ENCODE data around the gene R3HCC1L.

R3HCC1L gene

GRCh38 chr10:98256692-98257091 lies 122.2 kb downstream of the R3HCC1L start:
- H3K36me3 ChIP-seq (replicated peaks; ENCODE audit: insufficient read depth, low read length): no peaks in the 10 kb centered on the region
- H4K20me1 ChIP-seq (ENCODE audit: insufficient read depth, low read length): no peaks in the 10 kb centered on the region
- no peak overlapping the region for H3K4me2 ChIP-seq (ENCODE audit: low read depth, low read length)

DNA sequence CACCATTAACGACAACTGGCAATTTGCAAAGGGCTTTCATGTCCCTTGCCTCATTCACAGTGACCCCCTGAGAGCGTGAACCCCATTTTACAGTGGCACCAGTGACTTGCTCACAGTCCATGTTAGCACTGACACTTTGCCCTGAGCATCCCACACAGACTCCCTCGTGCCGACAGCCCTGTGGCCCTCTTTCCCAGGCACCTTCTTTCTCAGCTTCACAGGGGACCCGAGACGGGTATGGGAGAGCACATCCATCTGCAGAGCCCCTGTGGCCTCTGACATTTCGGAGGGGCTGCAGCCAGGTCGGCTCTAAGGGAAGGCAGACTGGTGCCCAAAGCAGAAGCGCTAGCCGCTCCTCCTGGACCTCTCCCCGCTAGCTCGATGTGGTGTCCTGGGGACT lies 122.7 kb downstream of the R3HCC1L start:
- TF ChIP-seq, protein P1, sequence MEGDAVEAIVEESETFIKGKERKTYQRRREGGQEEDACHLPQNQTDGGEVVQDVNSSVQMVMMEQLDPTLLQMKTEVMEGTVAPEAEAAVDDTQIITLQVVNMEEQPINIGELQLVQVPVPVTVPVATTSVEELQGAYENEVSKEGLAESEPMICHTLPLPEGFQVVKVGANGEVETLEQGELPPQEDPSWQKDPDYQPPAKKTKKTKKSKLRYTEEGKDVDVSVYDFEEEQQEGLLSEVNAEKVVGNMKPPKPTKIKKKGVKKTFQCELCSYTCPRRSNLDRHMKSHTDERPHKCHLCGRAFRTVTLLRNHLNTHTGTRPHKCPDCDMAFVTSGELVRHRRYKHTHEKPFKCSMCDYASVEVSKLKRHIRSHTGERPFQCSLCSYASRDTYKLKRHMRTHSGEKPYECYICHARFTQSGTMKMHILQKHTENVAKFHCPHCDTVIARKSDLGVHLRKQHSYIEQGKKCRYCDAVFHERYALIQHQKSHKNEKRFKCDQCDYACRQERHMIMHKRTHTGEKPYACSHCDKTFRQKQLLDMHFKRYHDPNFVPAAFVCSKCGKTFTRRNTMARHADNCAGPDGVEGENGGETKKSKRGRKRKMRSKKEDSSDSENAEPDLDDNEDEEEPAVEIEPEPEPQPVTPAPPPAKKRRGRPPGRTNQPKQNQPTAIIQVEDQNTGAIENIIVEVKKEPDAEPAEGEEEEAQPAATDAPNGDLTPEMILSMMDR (IDR thresholded peaks at IDR 0.05; ENCODE audit: low read length): no peak
- TF ChIP-seq EZH2 (optimal IDR thresholded peaks at IDR 0.05; ENCODE audit: low read depth, low read length) (no peak), EZH2phosphoT487 (IDR thresholded peaks at IDR 0.05; ENCODE audit: low read length) (no peak)
- DNase-seq: no peak
- Histone ChIP-seq H4K20me1 (ENCODE audit: insufficient read depth, low read length) (no peaks in the 10 kb centered on the region), H3K9me3 (replicated peaks; ENCODE audit: insufficient read depth, low read length) (no peaks in the 10 kb centered on the region), H3F3A (ENCODE audit: insufficient read depth, low read length) (peaks cover 21% of the 10 kb centered on the region), H2AFZ (ENCODE audit: low read length) (no peak overlapping the region), H3K9me2 (replicated peaks; ENCODE audit: insufficient read depth, low read length) (no peaks in the 10 kb centered on the region), H3K4me3 (ENCODE audit: low read length) (no peak overlapping the region), H3K27me3 (replicated peaks; ENCODE audit: insufficient read depth, low read length) (no peaks in the 10 kb centered on the region), H3K4me2 (ENCODE audit: low read depth, low read length) (no peak overlapping the region), H3K27ac (ENCODE audit: low read length) (no peak overlapping the region), H3K79me2 (ENCODE audit: low read length) (no peaks in the 10 kb centered on the region), H3K36me3 (replicated peaks; ENCODE audit: insufficient read depth, low read length) (no peaks in the 10 kb centered on the region), H3K9ac (ENCODE audit: low read length) (no peak overlapping the region), H3K4me1 (ENCODE audit: low read length) (peaks cover 59% of the 10 kb centered on the region)

More at GRCh38 chr10:98256692-98257091, 122.2 kb downstream of the R3HCC1L start:
- Histone ChIP-seq H3K4me1 (ENCODE audit: low read length) (peaks cover 63% of the 10 kb centered on the region), H3F3A (ENCODE audit: insufficient read depth, low read length) (peaks cover 21% of the 10 kb centered on the region), H3K27me3 (replicated peaks; ENCODE audit: insufficient read depth, low read length) (no peaks in the 10 kb centered on the region), H2AFZ (ENCODE audit: low read length) (no peak overlapping the region), H3K79me2 (ENCODE audit: low read length) (no peaks in the 10 kb centered on the region), H3K4me3 (ENCODE audit: low read length) (no peak overlapping the region), H3K9me2 (replicated peaks; ENCODE audit: insufficient read depth, low read length) (no peaks in the 10 kb centered on the region), H3K9ac (ENCODE audit: low read length) (no peak overlapping the region), H3K27ac (ENCODE audit: low read length) (no peak overlapping the region), H3K9me3 (replicated peaks; ENCODE audit: insufficient read depth, low read length) (no peaks in the 10 kb centered on the region)
- no peak for DNase-seq
- no peak for TF ChIP-seq EZH2 (optimal IDR thresholded peaks at IDR 0.05; ENCODE audit: low read depth, low read length)
- TF ChIP-seq, protein P1 (IDR thresholded peaks at IDR 0.05; ENCODE audit: low read length): no peak
- no peak for TF ChIP-seq EZH2phosphoT487 (IDR thresholded peaks at IDR 0.05; ENCODE audit: low read length)

- Histone ChIP-seq H3F3A (ENCODE audit: insufficient read depth, low read length) (peaks cover 21% of the 10 kb centered on the region), H3K27me3 (replicated peaks; ENCODE audit: insufficient read depth, low read length) (no peaks in the 10 kb centered on the region), H3K4me2 (ENCODE audit: low read depth, low read length) (no peak overlapping the region)
Measured at GRCh38 chr10:98257961-98258360, 123.5 kb downstream of the R3HCC1L start.

More at GRCh38 chr10:98257961-98258360, 123.5 kb downstream of the R3HCC1L start:
- no peak overlapping the region for H2AFZ ChIP-seq (ENCODE audit: low read length)
- no peak overlapping the region for H3K27ac ChIP-seq (ENCODE audit: low read length)
- H3K4me1 ChIP-seq (ENCODE audit: low read length): peaks cover 63% of the 10 kb centered on the region
- no peaks in the 10 kb centered on the region for H4K20me1 ChIP-seq (ENCODE audit: insufficient read depth, low read length)
- TF ChIP-seq, protein P1 (IDR thresholded peaks at IDR 0.05; ENCODE audit: low read length): no peak
- TF ChIP-seq EZH2 (optimal IDR thresholded peaks at IDR 0.05; ENCODE audit: low read depth, low read length) (no peak), EZH2phosphoT487 (IDR thresholded peaks at IDR 0.05; ENCODE audit: low read length) (no peak)
- H3K9me3 ChIP-seq (replicated peaks; ENCODE audit: insufficient read depth, low read length): no peaks in the 10 kb centered on the region
- no peaks in the 10 kb centered on the region for H3K36me3 ChIP-seq (replicated peaks; ENCODE audit: insufficient read depth, low read length)
- DNase-seq: no peak
- H3K4me3 ChIP-seq (ENCODE audit: low read length): no peak overlapping the region
- no peak overlapping the region for H3K9ac ChIP-seq (ENCODE audit: low read length)
- H3K9me2 ChIP-seq (replicated peaks; ENCODE audit: insufficient read depth, low read length): no peaks in the 10 kb centered on the region
- H3K79me2 ChIP-seq (ENCODE audit: low read length): no peaks in the 10 kb centered on the region
